Activated naive CD8-positive, alpha-beta T cell treated with anti-CD3 and anti-CD28 coated beads for 36 hours (primary cell): ENCODE measurements around the gene TNFRSF6B. TPM values are rescaled to one million over a fixed set of nuclear protein-coding genes. Genes with fewer than 3 reads are reported as not detected.

ENCODE experiments used
- DNase-seq: peaks from one replicate; pipeline ENCODE4 v3.0.0; 2021
- H3K27ac Mint-ChIP-seq: one replicate; pipeline ENCODE4 v1.8.0; 2022; ENCODE audit warnings: mild to moderate bottlenecking, moderate library complexity, mixed read lengths
- H3K27me3 Mint-ChIP-seq: one replicate; pipeline ENCODE4 v1.8.0; 2022; ENCODE audit warnings: mild to moderate bottlenecking, mixed read lengths
- H3K36me3 Mint-ChIP-seq: one replicate; pipeline ENCODE4 v1.8.0; 2021; ENCODE audit warnings: mild to moderate bottlenecking, mixed read lengths
- H3K4me1 Mint-ChIP-seq: one replicate; pipeline ENCODE4 v1.8.0; 2021; ENCODE audit warnings: mixed read lengths
- H3K4me3 Mint-ChIP-seq: one replicate; pipeline ENCODE4 v1.8.0; 2022; ENCODE audit warnings: mild to moderate bottlenecking, moderate library complexity, mixed read lengths
- H3K9me3 Mint-ChIP-seq: one replicate; pipeline ENCODE4 v1.8.0; 2022; ENCODE audit warnings: mixed read lengths
- total RNA-seq, 2 experiments: library from RNA; stranded (reverse); gene quantifications; one replicate each; pipeline ENCODE4 v1.2.3, GENCODE V29; 2021

TNFRSF6B gene
- total RNA-seq, 2 experiments from 2014 or later: not detected

DNA sequence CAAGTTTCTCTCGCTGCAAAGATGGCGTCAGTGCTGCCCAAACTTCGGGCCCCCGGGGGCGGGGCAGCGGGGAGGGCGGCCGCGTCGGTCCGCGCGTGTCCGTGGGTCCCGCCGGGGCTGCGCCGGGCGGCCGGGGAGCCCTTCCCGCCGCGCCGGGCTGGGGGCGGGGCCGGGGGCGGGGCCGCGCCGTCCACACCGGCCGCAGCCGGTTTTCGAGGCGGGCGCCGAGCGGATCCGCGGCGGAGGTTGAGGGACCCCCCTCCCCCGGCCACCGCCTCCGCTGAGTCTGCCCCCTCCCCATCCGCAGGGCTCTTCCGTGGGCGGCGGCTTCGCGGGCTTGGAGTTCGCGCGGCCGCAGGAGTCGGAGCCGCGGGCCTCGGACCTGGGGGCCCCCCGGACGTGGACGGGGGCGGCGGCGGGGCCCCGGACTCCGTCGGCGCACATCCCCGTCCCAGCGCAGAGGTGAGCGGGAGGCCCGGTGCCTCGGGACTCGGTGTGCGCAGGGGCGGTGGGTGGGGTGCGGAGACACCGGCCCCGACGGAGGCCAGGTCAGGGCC is 43.7 kb downstream of the TNFRSF6B start:
- Mint-ChIP-seq H3K4me1 (peaks cover 17% of the 10 kb centered on the region), H3K36me3 (peaks cover 1% of the 10 kb centered on the region), H3K9me3 (no peaks in the 10 kb centered on the region), H3K27me3 (no peaks in the 10 kb centered on the region), H3K4me3 (peak overlapping the region; percentile 14), H3K27ac (no peak overlapping the region)
- peak; percentile 55 for DNase-seq

DNA sequence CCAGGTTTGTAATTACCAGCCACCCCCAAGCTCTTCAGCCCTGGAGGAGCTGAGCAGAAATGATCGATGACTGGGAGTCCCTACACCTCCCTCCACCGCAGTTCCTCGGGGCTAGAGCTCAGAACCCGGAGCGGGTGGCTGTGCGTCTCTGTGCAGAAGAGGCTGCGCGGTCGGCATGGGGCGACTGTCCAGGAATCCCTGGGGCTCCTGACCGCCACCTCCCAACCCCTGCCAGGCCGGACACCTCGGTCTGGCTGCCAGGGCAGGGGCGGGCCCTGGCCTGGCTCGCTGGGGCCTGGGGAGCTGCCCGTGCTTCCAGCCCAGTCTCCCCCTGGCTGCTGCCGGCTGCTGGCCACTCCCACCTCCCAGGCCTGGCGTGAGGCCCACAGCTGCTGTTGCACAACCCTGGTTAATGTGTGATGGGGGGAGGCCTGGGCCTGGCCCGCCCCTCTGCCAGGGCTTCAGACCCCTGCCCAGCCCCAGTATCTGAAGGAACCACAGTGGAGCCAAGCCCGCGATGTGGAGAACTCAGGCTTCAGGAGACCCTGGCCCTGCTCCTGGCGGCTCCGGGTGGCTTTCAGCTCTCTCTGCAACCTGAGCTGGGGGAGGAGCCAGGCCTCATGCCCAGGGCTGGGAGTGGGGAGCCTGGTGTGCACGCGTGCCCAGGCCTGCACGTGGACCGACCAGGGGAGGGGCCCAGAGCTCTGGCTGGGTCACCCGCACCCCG is 44.3 kb downstream of the TNFRSF6B start:
- DNase-seq: peak; percentile 47
- H3K4me3 Mint-ChIP-seq: peak overlapping the region; percentile 57
- H3K9me3 Mint-ChIP-seq: no peaks in the 10 kb centered on the region
- H3K4me1 Mint-ChIP-seq: peaks cover 14% of the 10 kb centered on the region
- no peak overlapping the region for H3K27ac Mint-ChIP-seq
- no peaks in the 10 kb centered on the region for H3K27me3 Mint-ChIP-seq
- H3K36me3 Mint-ChIP-seq: no peaks in the 10 kb centered on the region

DNA sequence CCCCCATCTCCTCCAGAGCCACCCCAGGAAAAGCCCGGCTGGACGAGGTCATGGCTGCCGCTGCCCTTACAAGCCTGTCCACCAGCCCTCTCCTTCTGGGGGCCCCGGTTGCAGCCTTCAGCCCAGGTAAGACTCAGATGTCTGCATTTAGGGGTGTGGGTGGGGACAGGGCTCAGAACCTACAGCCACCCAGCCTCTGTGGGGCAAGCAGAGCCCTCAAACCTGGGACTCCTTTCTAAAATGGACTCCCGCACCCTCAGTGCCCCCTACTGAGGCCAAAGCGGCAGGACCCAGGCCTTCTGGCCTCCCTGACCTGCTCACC is 44.9 kb downstream of the TNFRSF6B start:
- peak overlapping the region; percentile 45 for H3K4me3 Mint-ChIP-seq
- no peaks in the 10 kb centered on the region for H3K27me3 Mint-ChIP-seq
- H3K36me3 Mint-ChIP-seq: no peaks in the 10 kb centered on the region
- H3K4me1 Mint-ChIP-seq: peaks cover 9% of the 10 kb centered on the region
- H3K9me3 Mint-ChIP-seq: no peaks in the 10 kb centered on the region
- no peak overlapping the region for H3K27ac Mint-ChIP-seq
- DNase-seq: no peak

- Mint-ChIP-seq H3K36me3 (no peaks in the 10 kb centered on the region), H3K9me3 (no peaks in the 10 kb centered on the region), H3K4me1 (peaks cover 4% of the 10 kb centered on the region), H3K4me3 (no peak overlapping the region), H3K27me3 (no peaks in the 10 kb centered on the region), H3K27ac (no peak overlapping the region)
- DNase-seq: no peak
Observed at GRCh38 chr20:63741676-63742380, 45.4 kb downstream of the TNFRSF6B start.

DNA sequence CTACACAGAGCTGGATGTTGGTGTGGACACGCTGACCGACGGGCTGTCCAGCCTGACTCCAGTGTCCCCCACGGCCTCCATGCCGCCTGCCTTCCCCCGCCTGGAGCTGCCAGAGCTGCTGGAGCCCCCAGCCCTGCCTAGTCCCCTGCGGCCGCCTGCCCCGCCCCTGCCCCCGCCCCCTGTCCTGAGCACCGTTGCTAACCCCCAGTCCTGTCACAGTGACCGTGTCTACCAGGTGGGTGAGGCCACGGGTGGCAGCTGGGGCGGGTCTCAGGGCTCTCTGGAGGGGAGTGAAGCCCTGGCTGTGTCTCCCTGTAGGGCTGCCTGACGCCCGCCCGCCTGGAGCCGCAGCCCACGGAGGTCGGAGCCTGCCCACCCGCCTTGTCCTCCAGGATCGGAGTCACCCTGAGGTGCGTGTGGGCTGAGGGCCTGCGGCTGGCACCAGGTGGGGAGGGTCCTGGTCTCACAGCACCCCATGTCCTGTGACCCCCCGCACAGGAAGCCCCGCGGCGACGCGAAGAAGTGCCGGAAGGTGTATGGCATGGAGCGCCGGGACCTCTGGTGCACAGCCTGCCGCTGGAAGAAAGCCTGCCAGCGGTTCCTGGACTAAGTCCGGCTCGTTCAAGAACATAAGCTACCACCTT is 46.1 kb downstream of the TNFRSF6B start:
- no peak for DNase-seq
- no peaks in the 10 kb centered on the region for H3K9me3 Mint-ChIP-seq
- H3K4me3 Mint-ChIP-seq: no peak overlapping the region
- H3K36me3 Mint-ChIP-seq: no peaks in the 10 kb centered on the region
- no peaks in the 10 kb centered on the region for H3K4me1 Mint-ChIP-seq
- H3K27me3 Mint-ChIP-seq: no peaks in the 10 kb centered on the region
- no peak overlapping the region for H3K27ac Mint-ChIP-seq

DNA sequence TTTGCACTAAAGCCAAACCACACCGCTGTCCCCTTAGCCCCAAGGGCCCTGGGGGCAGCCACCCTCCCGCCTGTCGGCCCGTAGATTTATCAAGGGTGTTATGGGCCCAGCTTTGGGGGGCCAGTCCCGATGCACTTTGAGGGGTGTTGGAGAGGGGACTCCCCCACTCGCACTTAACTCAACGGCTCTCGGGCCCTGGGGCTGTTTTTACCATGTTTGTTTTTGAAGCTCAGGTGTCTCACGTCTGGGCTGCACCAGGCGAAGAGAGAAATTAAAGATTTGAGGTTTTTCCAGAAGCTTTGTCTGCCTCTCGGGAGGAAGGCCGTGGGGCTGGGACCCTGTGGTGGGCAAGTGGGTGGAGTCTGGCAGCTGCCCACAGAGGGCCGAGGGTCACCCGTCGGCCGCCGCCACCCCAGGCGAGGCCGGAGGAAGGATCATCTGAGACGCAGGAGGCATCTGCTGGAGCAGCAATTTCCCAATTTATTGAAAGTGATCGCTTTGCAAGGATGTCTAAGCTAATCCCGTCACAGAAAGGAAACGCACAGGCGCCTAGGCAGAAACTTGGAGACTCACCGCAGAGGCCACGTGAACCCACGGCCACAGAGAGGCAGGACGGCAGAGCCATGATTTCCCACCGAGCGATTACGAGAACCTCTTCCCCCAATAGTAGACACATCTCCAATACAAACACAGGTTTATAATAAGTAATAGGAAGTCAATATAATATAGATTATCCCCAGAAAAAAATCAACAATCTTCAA is 46.9 kb downstream of the TNFRSF6B start:
- Mint-ChIP-seq H3K36me3 (no peaks in the 10 kb centered on the region), H3K27ac (no peak overlapping the region), H3K27me3 (no peaks in the 10 kb centered on the region), H3K9me3 (no peaks in the 10 kb centered on the region), H3K4me1 (no peaks in the 10 kb centered on the region), H3K4me3 (no peak overlapping the region)
- DNase-seq: no peak

- Mint-ChIP-seq H3K9me3 (no peaks in the 10 kb centered on the region), H3K36me3 (no peaks in the 10 kb centered on the region), H3K27ac (no peak overlapping the region), H3K4me1 (peaks cover 3% of the 10 kb centered on the region), H3K27me3 (no peaks in the 10 kb centered on the region), H3K4me3 (no peak overlapping the region)
- DNase-seq: no peak
Observed at GRCh38 chr20:63744158-63744557, 47.7 kb downstream of the TNFRSF6B start.

- no peak overlapping the region for H3K4me3 Mint-ChIP-seq
- H3K36me3 Mint-ChIP-seq: no peaks in the 10 kb centered on the region
- H3K27ac Mint-ChIP-seq: no peak overlapping the region
- DNase-seq: no peak
- peaks cover 3% of the 10 kb centered on the region for H3K4me1 Mint-ChIP-seq
- H3K27me3 Mint-ChIP-seq: no peaks in the 10 kb centered on the region
- no peaks in the 10 kb centered on the region for H3K9me3 Mint-ChIP-seq
Observed at GRCh38 chr20:63744574-63745423, 48.3 kb downstream of the TNFRSF6B start.

DNA sequence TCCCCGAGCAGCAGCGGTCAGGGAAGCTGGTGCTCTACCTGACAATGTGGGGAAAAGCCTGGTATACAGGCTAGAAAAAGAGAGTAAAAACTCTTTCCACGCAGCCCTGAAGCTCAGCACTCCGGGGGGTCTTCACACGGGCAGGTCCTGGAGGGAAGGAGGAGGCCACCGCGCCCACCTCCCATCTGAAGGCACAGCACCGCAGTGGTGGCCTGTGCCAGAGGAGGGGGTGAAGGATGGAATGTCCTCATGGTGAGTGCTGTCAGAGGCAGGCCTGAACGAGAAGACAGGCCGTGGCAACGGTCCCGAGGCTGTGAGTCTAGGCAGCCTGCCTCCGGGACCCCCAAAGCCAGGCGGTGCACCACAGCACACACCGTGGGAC is 49.0 kb downstream of the TNFRSF6B start:
- Mint-ChIP-seq H3K9me3 (no peaks in the 10 kb centered on the region), H3K27ac (no peak overlapping the region), H3K36me3 (no peaks in the 10 kb centered on the region), H3K27me3 (no peaks in the 10 kb centered on the region), H3K4me3 (no peak overlapping the region), H3K4me1 (peaks cover 4% of the 10 kb centered on the region)
- DNase-seq: no peak

GRCh38 chr20:63745961-63746731 is 49.7 kb downstream of the TNFRSF6B start:
- Mint-ChIP-seq H3K9me3 (no peaks in the 10 kb centered on the region), H3K27me3 (no peaks in the 10 kb centered on the region), H3K36me3 (no peaks in the 10 kb centered on the region), H3K4me3 (no peak overlapping the region), H3K27ac (no peak overlapping the region), H3K4me1 (peaks cover 11% of the 10 kb centered on the region)
- DNase-seq: no peak

DNA sequence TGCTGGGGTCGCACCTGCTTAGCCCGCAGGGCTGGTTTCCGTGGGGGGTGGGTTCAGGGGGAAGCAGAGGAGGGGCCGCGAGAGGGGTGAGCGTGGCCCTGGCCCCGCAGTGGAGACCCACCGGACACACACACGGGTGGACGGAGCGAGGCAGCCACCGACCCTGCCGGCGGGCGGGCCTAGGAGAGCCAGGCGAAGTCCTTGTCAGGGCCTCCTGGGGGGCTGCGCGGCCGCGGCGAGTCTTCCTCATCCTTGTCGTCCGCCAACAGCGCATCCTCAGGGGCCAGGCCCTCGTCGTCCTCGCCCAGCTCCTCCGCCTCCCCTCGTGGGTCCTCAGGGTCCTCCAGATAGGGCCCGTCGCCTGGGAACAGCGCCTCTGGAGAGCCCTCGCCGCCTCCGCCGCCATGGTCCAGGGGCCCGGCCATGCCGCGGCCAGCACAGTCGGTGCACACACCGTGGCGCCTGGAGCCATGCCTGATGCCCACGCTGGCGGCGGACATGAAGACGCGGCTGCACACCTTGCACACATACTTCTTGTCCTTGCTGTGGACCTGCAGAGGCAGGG is 50.4 kb downstream of the TNFRSF6B start:
- Mint-ChIP-seq H3K36me3 (no peaks in the 10 kb centered on the region), H3K27me3 (no peaks in the 10 kb centered on the region), H3K9me3 (no peaks in the 10 kb centered on the region), H3K4me1 (peaks cover 14% of the 10 kb centered on the region), H3K27ac (no peak overlapping the region), H3K4me3 (no peak overlapping the region)
- no peak for DNase-seq

- no peaks in the 10 kb centered on the region for H3K36me3 Mint-ChIP-seq
- H3K4me1 Mint-ChIP-seq: peaks cover 14% of the 10 kb centered on the region
- H3K27me3 Mint-ChIP-seq: no peaks in the 10 kb centered on the region
- no peaks in the 10 kb centered on the region for H3K9me3 Mint-ChIP-seq
- no peak overlapping the region for H3K4me3 Mint-ChIP-seq
- no peak overlapping the region for H3K27ac Mint-ChIP-seq
- no peak for DNase-seq
Observed at GRCh38 chr20:63747622-63748069, 51.2 kb downstream of the TNFRSF6B start.
